Liver (tissue), 3 donors: ENCODE results near the gene PCDHB12.
"Not testable (repeated sequence)": the region's sequence is repeated elsewhere in the genome, so short reads cannot be mapped to it uniquely, and the experiment has no call there.

Experiments
- CTCF ChIP-seq: fragments of 150-350 bp; IDR thresholded peaks from 2 replicates; pipeline ENCODE4 v1.5.1; 2017; ENCODE audit warnings: improper control_type of control experiment, low read depth, low read length; ENCODE audit not compliant: missing input control
- FOXA1 ChIP-seq: IDR thresholded peaks from 2 replicates; pipeline ENCODE4 v1.6.1; 2016; ENCODE audit warnings: antibody characterized with exemption
- MAX ChIP-seq: IDR thresholded peaks from 2 replicates; pipeline ENCODE4 v1.6.1; 2016; ENCODE audit warnings: antibody characterized with exemption
- TAF1 ChIP-seq: conservative IDR thresholded peaks from 2 replicates; pipeline ENCODE4 v1.6.1; 2016; ENCODE audit warnings: antibody characterized with exemption, mild to moderate bottlenecking
- donor health status: healthy.
- donor health status: healthy.

- TF ChIP-seq CTCF, TAF1, MAX, FOXA1: not testable (repeated sequence)
Observed at GRCh38 chr5:141210281-141210680, 1.8 kb downstream of the PCDHB12 start.
